GM12878 (cell line): ENCODE data around the gene NPBWR2. TPM values are rescaled to one million over a fixed set of nuclear protein-coding genes. Genes with fewer than 3 reads are reported as not detected.
"Not testable (repeated sequence)": the region's sequence is repeated elsewhere in the genome, so short reads cannot be mapped to it uniquely, and the experiment has no call there.

Source experiments
- ATAC-seq: fragments of 200-7000 bp; cut with Tn5 transposase; 3 replicates; pipeline ENCODE4 v1.9.1; 2020; ENCODE audit warnings: mild to moderate bottlenecking, moderate library complexity
- BruUV-seq: library from RNA; stranded (reverse); fragments of 400-500 nt; replicated peaks from 2 replicates; lab custom pipeline; 2021; lab: Mats Ljungman, UMichigan
- CTCF ChIA-PET: fragments of 300-600 bp; sonication (Branson Sonifier 250); formaldehyde crosslinking; extraction: SDS; loops from one replicate; lab custom pipeline; 2021; ENCODE audit warnings: inconsistent platforms; lab: Yijun Ruan, JAX
- POLR2A ChIA-PET: fragments of 350-600 bp; formaldehyde crosslinking; extraction: SDS; loops from one replicate; lab custom pipeline; 2021; ENCODE audit warnings: inconsistent platforms; lab: Charles Lee
- RAD21 ChIA-PET: fragments of 300-600 bp; sonication (Branson Sonifier 250); formaldehyde crosslinking; loops from one replicate; lab custom pipeline; 2023; ENCODE audit warnings: antibody characterized with exemption; ENCODE audit not compliant: unreplicated experiment; lab: Charles Lee
- SMC1A ChIA-PET: fragments of 300-600 bp; sonication (Branson Sonifier 250); formaldehyde crosslinking; loops from one replicate; lab custom pipeline; 2023; ENCODE audit not compliant: unreplicated experiment, uncharacterized antibody; lab: Charles Lee
- DNase-seq: peaks from one replicate; pipeline ENCODE4 v3.0.0-alpha.2; 2011; ENCODE audit warnings: low read depth, low spot score
- FAIRE-seq: peaks from 3 replicates; lab custom pipeline; 2011; peaks lifted over from hg19 to GRCh38; lab: Jason Lieb, UNC
- H2AFZ ChIP-seq: 2 replicates; pipeline ENCODE4 v1.6.0; 2011; ENCODE audit warnings: low read depth, low read length, control low read depth; ENCODE audit not compliant: control insufficient read depth
- H3K27ac ChIP-seq: 2 replicates; pipeline ENCODE4 v1.5.1; 2011; ENCODE audit warnings: control low read depth; ENCODE audit not compliant: control insufficient read depth, insufficient read depth
- H3K27me3 ChIP-seq, 2 experiments: replicated peaks in 1 of 2; 2 replicates each; pipeline versions ENCODE4 v1.6.0 to v1.6.1; 2011; ENCODE audit warnings: low read length in 1 of 2; ENCODE audit not compliant: control insufficient read depth in 2 of 2, insufficient read depth in 2 of 2
- H3K36me3 ChIP-seq, 2 experiments: 2 replicates each; pipeline ENCODE4 v1.5.1; 2011; ENCODE audit warnings: low read length in 1 of 2; ENCODE audit not compliant: control insufficient read depth in 2 of 2, insufficient read depth in 2 of 2
- H3K4me1 ChIP-seq: 2 replicates; pipeline ENCODE4 v1.6.1; 2011; ENCODE audit warnings: mild to moderate bottlenecking, low read length, moderate library complexity, mixed read lengths; ENCODE audit not compliant: control insufficient read depth, insufficient read depth
- H3K4me2 ChIP-seq: 2 replicates; pipeline ENCODE4 v1.6.0; 2011; ENCODE audit warnings: control low read depth; ENCODE audit not compliant: control insufficient read depth, insufficient read depth
- H3K4me3 ChIP-seq: fragments of 200-600 bp; sonication (generic); 2 replicates; pipeline ENCODE4 v1.5.1; 2016
- H3K79me2 ChIP-seq: 2 replicates; pipeline ENCODE4 v1.6.0; 2011; ENCODE audit warnings: low read length; ENCODE audit not compliant: control insufficient read depth, insufficient read depth
- H3K9ac ChIP-seq: 2 replicates; pipeline ENCODE4 v1.8.0; 2011; ENCODE audit warnings: low read length, control low read depth, mixed read lengths; ENCODE audit not compliant: control insufficient read depth, insufficient read depth
- H3K9me3 ChIP-seq: replicated peaks from 3 replicates; pipeline ENCODE4 v1.5.1; 2011; ENCODE audit warnings: mild to moderate bottlenecking, low read length; ENCODE audit not compliant: control insufficient read depth, insufficient read depth
- H4K20me1 ChIP-seq: 2 replicates; pipeline ENCODE4 v1.6.0; 2011; ENCODE audit not compliant: control insufficient read depth, insufficient read depth
- ASH2L ChIP-seq: fragments of 300-600, 200-600 bp; sonication (generic); IDR thresholded peaks from 2 replicates; pipeline ENCODE4 v1.6.1; 2017; ENCODE audit warnings: low read depth, mild to moderate bottlenecking, borderline replicate concordance
- RBBP5 ChIP-seq: fragments of 200-600 bp; sonication (generic); conservative IDR thresholded peaks from 2 replicates; pipeline ENCODE4 v1.6.1; 2016
- TBL1XR1 ChIP-seq: IDR thresholded peaks from 2 replicates; pipeline ENCODE4 v1.6.1; 2012; ENCODE audit warnings: low read depth, low read length, improper control_type of control experiment
- WGBS: methylation state at CpG from one replicate; pipeline ENCODE4 v1.1.6; 2016; ENCODE audit warnings: low lambda C conversion rate; ENCODE audit not compliant: insufficient replicate concordance, insufficient coverage; ENCODE audit errors: missing lambda C conversion rate; 5-methylcytosine and 5-hydroxymethylcytosine counted together
- in situ Hi-C: fragments of 300-500 bp; cut with MboI; formaldehyde crosslinking; loops from 9 replicates; pipeline ENCODE4 v1.14.3; 2018; ENCODE audit warnings: mixed read lengths
- intact Hi-C: fragments of 100-400 bp; cut with micrococcal nuclease; formaldehyde crosslinking; loops from one replicate; pipeline ENCODE4 v1.14.2; 2022; ENCODE audit not compliant: unreplicated experiment
- polyA plus RNA-seq, 11 experiments: library from polyadenylated mRNA; depleted of rRNA in 4 of 11; unstranded in 6 of 11; stranded (reverse) in 5 of 11; fragments of >200 nt; fragmentation: Nextera tagmentation in 4 of 11; fragmentation: Illumina TruSeq in 1 of 11; extraction: Ambion mirVana in 4 of 11; extraction: Trizol in 1 of 11; gene quantifications; 1 replicate in 1 of 11; 2 replicates in 10 of 11; pipeline versions ENCODE4 v1.2.1 to v1.2.3, GENCODE V29; 2011 to 2016; ENCODE audit warnings: inconsistent platforms in 2 of 11, missing spikeins in 2 of 11, low read depth in 1 of 11
- total RNA-seq, 4 experiments: library from RNA; depleted of rRNA in 3 of 4; stranded (reverse); fragments of >200 nt in 3 of 4; fragmentation: Illumina TruSeq in 1 of 4; extraction: Trizol in 1 of 4; gene quantifications; 2 replicates each; pipeline versions ENCODE4 v1.2.1 to v1.2.3, GENCODE V29; 2013 to 2021

NPBWR2 gene
- total and polyA plus RNA-seq, 10 of the 15 experiments (the other 5 are each of a cell fraction or from before 2014, with no cell fraction given), result not detected

GRCh38 chr20:64122927-64123326, 15.6 kb upstream of the NPBWR2 start:
- FAIRE-seq, H3K27me3 ChIP-seq, H3K4me3 ChIP-seq, H3K79me2 ChIP-seq, H2AFZ ChIP-seq, H3K36me3 ChIP-seq, SMC1A ChIA-PET, H3K27ac ChIP-seq, DNase-seq, H3K4me1 ChIP-seq, H3K9ac ChIP-seq, BruUV-seq, H4K20me1 ChIP-seq, ATAC-seq, H3K4me2 ChIP-seq, in situ Hi-C loops, H3K9me3 ChIP-seq: not testable (repeated sequence)
- intact Hi-C loops, result loop anchor here (5.0 kb wide), 1 partner anchor 586 kb away; the partner anchor contains the start of gene PTK6
- RAD21 ChIA-PET, result interaction anchor here (1.1 to 1.3 kb wide), 3 partner anchors 16 to 39 kb away, joined by 3 to 6 read pairs (median 3); partner anchors contain the start of gene NPBWR2
- POLR2A ChIA-PET, result interaction anchor here (1.0 kb wide), 1 partner anchor 31 kb away, joined by 3 read pairs; no protein-coding TSS in a partner anchor
- 25% methylated on average over 11 of the region's 11 CpGs for WGBS
- CTCF ChIA-PET, result interaction anchor here (1.4 to 4.0 kb wide), 2 partner anchors 15 to 87 kb away, joined by 4 to 23 read pairs; partner anchors contain the start of genes C20orf204 and NPBWR2

DNA sequence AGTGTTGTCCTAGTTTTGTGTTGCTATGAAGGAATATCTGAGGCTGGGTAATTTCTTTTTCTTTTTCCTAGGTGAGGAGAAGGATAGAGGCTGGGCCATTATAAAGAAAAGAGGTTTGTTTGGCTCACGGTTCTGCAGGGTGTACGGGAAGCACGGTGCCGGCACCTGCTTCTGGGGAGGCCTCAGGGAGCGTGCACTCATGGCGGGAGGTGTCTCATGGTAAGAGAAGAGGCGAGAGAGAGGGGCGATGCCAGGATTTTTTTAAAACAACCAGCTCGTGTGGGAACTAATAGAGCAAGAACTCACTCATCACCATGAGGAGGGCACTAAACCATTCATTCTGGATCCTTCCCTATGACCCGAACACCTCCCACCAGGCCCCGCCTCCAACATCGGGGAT, 14.2 kb upstream of the NPBWR2 start:
- Histone ChIP-seq H3K79me2 (no peaks in the 10 kb centered on the region), H3K4me3 (no peak overlapping the region), H3K9me3 (no peaks in the 10 kb centered on the region), H3K4me1 (peaks cover 5% of the 10 kb centered on the region), H4K20me1 (no peaks in the 10 kb centered on the region), H2AFZ (no peak overlapping the region), H3K4me2 (no peak overlapping the region), H3K27me3 (no peaks in the 10 kb centered on the region), H3K9ac (no peak overlapping the region), H3K27ac (no peak overlapping the region), H3K36me3 (no peaks in the 10 kb centered on the region)
- 62% methylated on average over 12 of the region's 12 CpGs for WGBS
- intact Hi-C loops, result loop anchor here (5.0 kb wide), 1 partner anchor 584 kb away; the partner anchor contains the start of gene PTK6
- in situ Hi-C loops, result no loop called here
- no TSS peak for BruUV-seq
- POLR2A ChIA-PET, result interaction anchor here (2.0 kb wide), 1 partner anchor 38 kb away, joined by 12 read pairs; the partner anchor contains the start of gene LKAAEAR1
- ATAC-seq (no peak), FAIRE-seq (no peak), DNase-seq (no peak)
- SMC1A ChIA-PET, result interaction anchor here (0.7 to 3.3 kb wide), 8 partner anchors 17 to 117 kb away, joined by 3 to 13 read pairs (median 8); partner anchors contain the start of gene LKAAEAR1
- CTCF ChIA-PET, result interaction anchor here (0.7 to 4.0 kb wide), 17 partner anchors 13 to 584 kb away, joined by 3 to 65 read pairs (median 4); partner anchors contain the start of genes C20orf204, LKAAEAR1, NPBWR2 and OPRL1
- TF ChIP-seq ASH2L (no peak), TBL1XR1 (no peak), RBBP5 (no peak)
- RAD21 ChIA-PET, result interaction anchor here (0.6 to 3.0 kb wide), 9 partner anchors 15 to 256 kb away, joined by 3 to 67 read pairs (median 4); partner anchors contain the start of genes LKAAEAR1, NPBWR2, OPRL1 and RGS19
